C1 segment of cervical spinal cord (tissue), 14 donors: Measurements from ENCODE around the gene MFSD8.
A peak's percentile ranks its signal among the peaks of the same experiment; 100 is the strongest.
"Not testable (repeated sequence)": the region's sequence is repeated elsewhere in the genome, so short reads cannot be mapped to it uniquely, and the experiment has no call there.

ENCODE experiments used
- DNase-seq, 14 donors: peaks; one replicate each; lab custom pipeline; 2025; lab: John Stamatoyannopoulos, UW

MFSD8 gene

GRCh38 chr4:127957105-127957504 is 7.9 kb downstream of the MFSD8 start:
- no peak for DNase-seq

GRCh38 chr4:127936974-127937373 is 28.0 kb downstream of the MFSD8 start:
- no peak for DNase-seq

GRCh38 chr4:127931836-127932235 is 33.1 kb downstream of the MFSD8 start:
- DNase-seq = not testable (repeated sequence)

- DNase-seq = no peak
Measured at GRCh38 chr4:127930175-127930574, 34.8 kb downstream of the MFSD8 start.

- DNase-seq = not testable (repeated sequence)
Measured at GRCh38 chr4:127925720-127926119, 39.3 kb downstream of the MFSD8 start.

- no peak for DNase-seq
Measured at GRCh38 chr4:127922226-127922625, 42.7 kb downstream of the MFSD8 start.

- no peak for DNase-seq
Measured at GRCh38 chr4:127920521-127920920, 44.5 kb downstream of the MFSD8 start.

DNA sequence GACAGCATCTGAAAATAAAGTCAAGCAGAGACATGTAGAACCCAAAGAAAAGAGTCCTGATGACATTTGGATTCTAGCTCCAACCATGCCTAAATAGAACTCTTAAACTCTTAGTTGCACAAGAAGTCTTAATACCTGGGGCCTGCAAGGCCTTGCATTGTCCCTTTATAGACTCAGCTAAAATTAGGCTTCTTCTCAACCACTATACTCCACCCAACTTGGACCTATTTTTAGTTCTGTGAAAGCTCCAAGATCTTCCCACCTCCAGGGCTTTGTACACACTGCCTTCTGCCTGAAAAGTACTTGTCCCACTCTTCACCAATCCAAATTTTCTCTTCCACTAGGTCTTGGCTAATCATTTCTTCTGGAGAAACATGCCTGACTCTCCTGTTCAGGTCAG is 47.8 kb downstream of the MFSD8 start:
- DNase-seq = no peak

DNA sequence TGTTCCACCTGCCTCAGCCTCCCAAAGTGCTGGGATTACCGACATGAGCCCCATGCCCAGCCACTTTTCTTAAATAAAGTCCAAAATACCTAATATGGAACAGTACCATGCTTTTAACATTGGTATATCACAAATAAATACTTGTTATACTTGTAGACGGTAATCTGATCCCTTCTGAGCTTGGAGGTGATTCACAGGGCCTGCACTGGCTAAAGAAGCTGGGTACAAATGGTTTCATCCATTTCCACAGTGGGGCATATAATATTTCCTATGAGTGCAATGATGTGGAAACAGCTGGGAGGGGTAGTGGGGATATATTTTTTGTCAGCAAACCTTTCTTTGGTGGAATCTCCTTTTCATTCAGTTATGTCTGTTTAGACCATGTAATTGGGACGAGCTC is 48.5 kb downstream of the MFSD8 start:
- DNase-seq = no peak

DNA sequence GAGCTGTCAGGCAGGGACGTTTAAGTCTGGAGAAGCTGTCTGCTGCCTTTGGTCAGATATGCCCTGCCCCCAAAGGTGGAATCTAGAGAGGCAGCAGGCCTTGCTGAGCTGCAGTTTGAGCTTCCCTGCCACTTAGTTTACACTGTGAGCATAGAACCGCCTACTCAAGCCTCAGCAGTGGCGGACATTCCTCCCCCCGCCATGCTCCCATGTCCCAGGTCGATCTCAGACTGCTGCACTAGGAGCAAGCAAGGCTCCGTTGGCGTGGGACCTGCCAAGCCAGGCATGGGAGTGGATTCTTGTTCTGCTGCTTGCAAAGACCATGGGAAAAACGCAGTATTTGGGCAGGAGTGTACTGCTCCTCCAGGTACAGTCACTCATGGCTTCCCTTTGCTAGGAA is 59.9 kb downstream of the MFSD8 start:
- DNase-seq = no peak

DNA sequence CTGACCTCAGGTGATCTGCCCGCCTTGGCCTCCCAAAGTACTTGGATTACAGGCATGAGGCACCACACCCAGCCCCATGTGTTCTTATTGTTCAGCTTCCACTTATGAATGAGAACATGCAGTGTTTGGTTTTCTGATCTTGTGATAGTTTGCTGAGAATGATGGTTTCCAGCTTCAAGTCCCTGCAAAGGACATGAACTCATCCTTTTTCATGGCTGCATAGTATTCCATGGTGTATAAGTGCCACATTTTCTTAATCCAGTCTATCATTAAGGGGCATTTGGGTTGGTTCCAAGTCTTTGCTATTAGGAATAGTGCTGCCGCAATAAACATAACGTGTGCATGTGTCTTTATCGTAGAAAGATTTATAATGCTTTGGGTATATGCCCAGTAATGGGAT is 65.3 kb downstream of the MFSD8 start:
- not testable (repeated sequence) for DNase-seq

GRCh38 chr4:127896528-127896927 is 68.4 kb downstream of the MFSD8 start:
- no peak for DNase-seq

GRCh38 chr4:127896069-127896468 is 68.9 kb downstream of the MFSD8 start:
- DNase-seq = no peak

GRCh38 chr4:127889903-127890302 is 75.1 kb downstream of the MFSD8 start:
- DNase-seq = no peak

DNA sequence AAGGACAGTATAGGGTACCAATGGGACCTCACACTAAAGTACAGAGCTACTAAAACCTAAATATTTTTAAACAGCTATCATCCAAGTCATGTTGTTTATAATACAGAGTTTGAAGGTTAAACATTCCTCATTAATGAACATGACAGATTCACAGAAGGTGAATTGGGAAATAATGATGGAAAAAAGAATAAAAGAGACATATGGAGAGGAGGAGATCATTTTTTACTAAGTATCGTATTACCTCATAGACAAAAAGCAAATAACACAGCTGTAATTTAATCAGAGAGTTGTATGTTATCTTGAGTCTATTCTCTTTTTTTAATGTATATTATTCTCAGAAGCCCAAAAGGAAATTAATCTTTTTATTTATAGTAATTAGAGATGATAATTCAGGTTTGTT is 76.4 kb downstream of the MFSD8 start:
- DNase-seq = no peak

- no peak for DNase-seq
Measured at GRCh38 chr4:127881563-127881864, 83.5 kb downstream of the MFSD8 start.

DNA sequence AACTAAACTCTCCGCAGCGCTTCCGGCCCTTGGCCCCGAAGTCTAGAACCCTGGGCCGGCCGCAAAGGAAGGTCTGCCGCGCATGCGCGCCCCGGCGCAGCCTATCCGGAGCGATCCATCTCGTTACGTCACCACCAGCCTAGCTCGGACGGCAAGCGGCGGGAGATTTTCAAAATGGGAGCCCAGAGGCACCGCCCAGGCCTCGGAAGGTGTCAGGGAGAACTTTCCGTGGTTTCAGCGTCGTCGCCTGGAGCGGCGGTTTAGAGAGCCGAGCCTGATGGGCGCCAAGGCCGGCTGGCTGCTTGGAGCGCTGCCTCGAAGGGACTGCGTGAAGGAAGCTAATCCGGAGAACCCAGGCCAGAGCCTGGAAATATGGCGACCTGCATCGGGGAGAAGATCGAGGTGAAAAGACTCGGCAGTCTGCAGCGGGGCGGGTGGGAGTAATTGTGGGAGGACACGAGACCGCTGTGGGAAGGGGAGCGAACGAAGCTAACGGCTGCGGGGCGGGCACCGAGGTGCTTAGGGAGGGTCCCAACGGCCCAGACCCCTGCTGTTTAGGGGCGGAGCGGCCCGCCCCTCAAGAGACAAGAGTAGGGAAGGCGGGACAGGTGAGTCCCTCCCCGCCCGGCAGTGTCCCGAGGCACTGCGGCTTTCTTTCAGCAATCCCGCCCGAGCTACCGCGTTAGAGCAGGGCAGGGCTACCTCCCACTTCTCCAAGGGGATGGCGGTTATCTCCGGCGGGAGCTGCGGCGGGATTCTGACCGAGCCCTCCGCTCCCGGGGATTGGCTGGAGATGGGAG is 84.0 kb downstream of the MFSD8 start, which contains the start of gene PLK4:
Gene PLK4 (plus strand): TSS at position 131 of the 800 bp plus-strand sequence. CDS start 242 bp downstream, at position 373.
- peak; percentile 47 to 93 (median 86) for DNase-seq

GRCh38 chr4:127875791-127876190 is 89.2 kb downstream of the MFSD8 start:
- no peak for DNase-seq

DNA sequence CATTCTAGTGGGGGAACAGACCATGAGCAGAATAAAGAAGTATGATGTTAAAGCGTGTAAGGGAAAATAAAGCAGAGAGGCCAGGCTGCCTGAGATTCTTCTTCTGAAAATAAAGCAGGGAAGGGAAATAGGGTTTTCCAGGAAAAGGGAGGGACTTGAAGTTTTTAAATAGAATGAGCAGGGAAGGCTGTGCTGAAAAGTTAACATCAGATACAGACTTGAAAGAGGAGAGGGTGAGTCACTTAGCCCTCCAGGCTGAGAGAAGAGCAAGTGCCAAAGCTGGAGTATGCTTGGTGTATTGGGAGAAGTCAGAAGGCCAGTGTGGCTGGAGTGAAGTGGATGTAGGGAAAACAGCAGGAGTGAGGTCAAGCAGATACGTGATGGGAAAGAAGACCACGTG is 94.3 kb downstream of the MFSD8 start:
- peak in 1 of 14 donors; percentile 19 for DNase-seq

- no peak for DNase-seq
Measured at GRCh38 chr4:127870281-127870680, 94.7 kb downstream of the MFSD8 start.

- no peak for DNase-seq
Measured at GRCh38 chr4:127868196-127868595, 96.8 kb downstream of the MFSD8 start.
